Inferior parietal cortex (tissue), 1 donor: ENCODE results near the gene AKIRIN1.
A peak's percentile ranks its signal among the peaks of the same experiment; 100 is the strongest.
"Not testable (repeated sequence)": the region's sequence is repeated elsewhere in the genome, so short reads cannot be mapped to it uniquely, and the experiment has no call there.

Source experiments
- DNase-seq: peaks from one replicate; pipeline ENCODE4 v3.0.0-alpha.2; 2016; ENCODE audit errors: extremely low spot score

AKIRIN1 gene

GRCh38 chr1:39045231-39045630, 54.2 kb downstream of the AKIRIN1 start:
- DNase-seq: no peak

- DNase-seq: no peak
Observed at GRCh38 chr1:39046613-39047210, 55.6 kb downstream of the AKIRIN1 start.

- peak; percentile 61 for DNase-seq
Observed at GRCh38 chr1:39047374-39048229, 56.5 kb downstream of the AKIRIN1 start.

GRCh38 chr1:39048745-39049370, 57.8 kb downstream of the AKIRIN1 start:
- no peak for DNase-seq

- DNase-seq: no peak
Observed at GRCh38 chr1:39050001-39050400, 58.9 kb downstream of the AKIRIN1 start.

GRCh38 chr1:39051193-39051850, 60.2 kb downstream of the AKIRIN1 start:
- not testable (repeated sequence) for DNase-seq

GRCh38 chr1:39051956-39052355, 60.9 kb downstream of the AKIRIN1 start:
- no peak for DNase-seq

GRCh38 chr1:39055213-39055710, 64.2 kb downstream of the AKIRIN1 start:
- not testable (repeated sequence) for DNase-seq
